Nephron progenitor cell (in vitro differentiated cells): ENCODE measurements around the gene CAV1.

Experiments
- DNase-seq: peaks from one replicate; pipeline ENCODE4 v3.0.0; 2021
- H3K27ac Mint-ChIP-seq: 2 replicates; pipeline ENCODE4 v1.8.0; 2021; ENCODE audit warnings: mild to moderate bottlenecking, moderate library complexity, mixed read lengths
- H3K27me3 Mint-ChIP-seq: 2 replicates; pipeline ENCODE4 v1.8.0; 2021; ENCODE audit warnings: mild to moderate bottlenecking, low read depth, mixed read lengths; ENCODE audit not compliant: poor library complexity
- H3K36me3 Mint-ChIP-seq: 2 replicates; pipeline ENCODE4 v1.8.0; 2021; ENCODE audit warnings: low read depth, mixed read lengths
- H3K4me1 Mint-ChIP-seq: 2 replicates; pipeline ENCODE4 v1.8.0; 2021; ENCODE audit warnings: mixed read lengths
- H3K4me3 Mint-ChIP-seq: 2 replicates; pipeline ENCODE4 v1.8.0; 2021; ENCODE audit warnings: mild to moderate bottlenecking, moderate library complexity, mixed read lengths
- H3K9me3 Mint-ChIP-seq: 2 replicates; pipeline ENCODE4 v1.8.0; 2021; ENCODE audit warnings: mild to moderate bottlenecking, moderate library complexity, mixed read lengths
- TF ChIP-seq, protein P1 (sequence below): fragments of 200-600 bp; sonication (generic); IDR thresholded peaks from 2 replicates; pipeline ENCODE4 v1.5.0; 2021; ENCODE audit warnings: antibody characterized with exemption

CAV1 gene

DNA sequence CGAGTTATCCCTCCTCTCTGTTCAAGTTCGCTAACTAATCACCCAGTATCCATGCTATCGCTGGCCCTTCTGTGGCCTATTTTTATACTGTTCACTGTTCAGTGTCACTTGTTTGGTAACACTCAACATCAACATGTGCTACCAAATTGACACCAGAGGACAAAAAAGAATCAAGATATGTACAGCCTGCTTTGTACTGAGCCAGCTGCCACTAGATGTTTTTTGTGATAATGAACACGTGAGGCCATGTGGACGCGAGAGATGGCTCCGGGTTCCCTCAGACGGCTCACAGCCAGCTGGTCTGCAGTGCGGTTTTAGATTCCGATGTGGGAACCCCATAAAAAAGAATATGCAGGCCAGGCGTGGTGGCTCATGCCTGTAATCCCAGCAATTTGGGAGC is 21.2 kb downstream of the CAV1 start:
- H3K9me3 Mint-ChIP-seq = no peaks in the 10 kb centered on the region
- TF ChIP-seq, protein P1, sequence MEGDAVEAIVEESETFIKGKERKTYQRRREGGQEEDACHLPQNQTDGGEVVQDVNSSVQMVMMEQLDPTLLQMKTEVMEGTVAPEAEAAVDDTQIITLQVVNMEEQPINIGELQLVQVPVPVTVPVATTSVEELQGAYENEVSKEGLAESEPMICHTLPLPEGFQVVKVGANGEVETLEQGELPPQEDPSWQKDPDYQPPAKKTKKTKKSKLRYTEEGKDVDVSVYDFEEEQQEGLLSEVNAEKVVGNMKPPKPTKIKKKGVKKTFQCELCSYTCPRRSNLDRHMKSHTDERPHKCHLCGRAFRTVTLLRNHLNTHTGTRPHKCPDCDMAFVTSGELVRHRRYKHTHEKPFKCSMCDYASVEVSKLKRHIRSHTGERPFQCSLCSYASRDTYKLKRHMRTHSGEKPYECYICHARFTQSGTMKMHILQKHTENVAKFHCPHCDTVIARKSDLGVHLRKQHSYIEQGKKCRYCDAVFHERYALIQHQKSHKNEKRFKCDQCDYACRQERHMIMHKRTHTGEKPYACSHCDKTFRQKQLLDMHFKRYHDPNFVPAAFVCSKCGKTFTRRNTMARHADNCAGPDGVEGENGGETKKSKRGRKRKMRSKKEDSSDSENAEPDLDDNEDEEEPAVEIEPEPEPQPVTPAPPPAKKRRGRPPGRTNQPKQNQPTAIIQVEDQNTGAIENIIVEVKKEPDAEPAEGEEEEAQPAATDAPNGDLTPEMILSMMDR = no peak
- H3K4me3 Mint-ChIP-seq = no peak overlapping the region
- H3K27me3 Mint-ChIP-seq = peaks cover 4% of the 10 kb centered on the region
- no peak overlapping the region for H3K27ac Mint-ChIP-seq
- no peak for DNase-seq
- H3K4me1 Mint-ChIP-seq = peaks cover 29% of the 10 kb centered on the region
- H3K36me3 Mint-ChIP-seq = no peaks in the 10 kb centered on the region

GRCh38 chr7:116546916-116547315 is 22.1 kb downstream of the CAV1 start:
- Mint-ChIP-seq H3K4me3 (no peak overlapping the region), H3K27me3 (no peaks in the 10 kb centered on the region), H3K9me3 (no peaks in the 10 kb centered on the region), H3K27ac (no peak overlapping the region), H3K36me3 (no peaks in the 10 kb centered on the region), H3K4me1 (peaks cover 32% of the 10 kb centered on the region)
- TF ChIP-seq, protein P1 = no peak
- DNase-seq = no peak

- Mint-ChIP-seq H3K4me3 (no peak overlapping the region), H3K27me3 (no peaks in the 10 kb centered on the region), H3K4me1 (peaks cover 32% of the 10 kb centered on the region), H3K9me3 (no peaks in the 10 kb centered on the region), H3K27ac (no peak overlapping the region), H3K36me3 (no peaks in the 10 kb centered on the region)
- DNase-seq = no peak
- TF ChIP-seq, protein P1 = no peak
These were observed 22.5 kb downstream of the CAV1 start for GRCh38 chr7:116547347-116547746.

GRCh38 chr7:116548506-116548905 is 23.7 kb downstream of the CAV1 start:
- Mint-ChIP-seq H3K4me3 (no peak overlapping the region), H3K4me1 (peaks cover 22% of the 10 kb centered on the region), H3K27me3 (no peaks in the 10 kb centered on the region), H3K9me3 (no peaks in the 10 kb centered on the region), H3K27ac (peak overlapping the region; percentile 9), H3K36me3 (no peaks in the 10 kb centered on the region)
- TF ChIP-seq, protein P1 = no peak
- no peak for DNase-seq

GRCh38 chr7:116549370-116549769 is 24.5 kb downstream of the CAV1 start:
- no peak for DNase-seq
- no peak overlapping the region for H3K27ac Mint-ChIP-seq
- H3K4me1 Mint-ChIP-seq = peaks cover 13% of the 10 kb centered on the region
- no peaks in the 10 kb centered on the region for H3K36me3 Mint-ChIP-seq
- no peaks in the 10 kb centered on the region for H3K9me3 Mint-ChIP-seq
- TF ChIP-seq, protein P1 = no peak
- no peaks in the 10 kb centered on the region for H3K27me3 Mint-ChIP-seq
- no peak overlapping the region for H3K4me3 Mint-ChIP-seq

- H3K36me3 Mint-ChIP-seq = no peaks in the 10 kb centered on the region
- H3K4me1 Mint-ChIP-seq = peaks cover 9% of the 10 kb centered on the region
- H3K9me3 Mint-ChIP-seq = no peaks in the 10 kb centered on the region
- H3K27me3 Mint-ChIP-seq = no peaks in the 10 kb centered on the region
- no peak overlapping the region for H3K4me3 Mint-ChIP-seq
- TF ChIP-seq, protein P1 = no peak
- H3K27ac Mint-ChIP-seq = peak overlapping the region; percentile 62
- DNase-seq = no peak
These were observed 26.9 kb downstream of the CAV1 start for GRCh38 chr7:116551692-116552091.
